Hematopoietic multipotent progenitor cell treated with erythropoietin and hydrocortisone succinate and interleukin-3 and kit ligand, for 17 days (in vitro differentiated cells): ENCODE data around the gene TCERG1L.
"Not testable (repeated sequence)": the region's sequence is repeated elsewhere in the genome, so short reads cannot be mapped to it uniquely, and the experiment has no call there.

Source experiments
- DNase-seq: peaks from one replicate; pipeline ENCODE4 v3.0.0-alpha.2; 2015; ENCODE audit warnings: low spot score

TCERG1L gene

DNA sequence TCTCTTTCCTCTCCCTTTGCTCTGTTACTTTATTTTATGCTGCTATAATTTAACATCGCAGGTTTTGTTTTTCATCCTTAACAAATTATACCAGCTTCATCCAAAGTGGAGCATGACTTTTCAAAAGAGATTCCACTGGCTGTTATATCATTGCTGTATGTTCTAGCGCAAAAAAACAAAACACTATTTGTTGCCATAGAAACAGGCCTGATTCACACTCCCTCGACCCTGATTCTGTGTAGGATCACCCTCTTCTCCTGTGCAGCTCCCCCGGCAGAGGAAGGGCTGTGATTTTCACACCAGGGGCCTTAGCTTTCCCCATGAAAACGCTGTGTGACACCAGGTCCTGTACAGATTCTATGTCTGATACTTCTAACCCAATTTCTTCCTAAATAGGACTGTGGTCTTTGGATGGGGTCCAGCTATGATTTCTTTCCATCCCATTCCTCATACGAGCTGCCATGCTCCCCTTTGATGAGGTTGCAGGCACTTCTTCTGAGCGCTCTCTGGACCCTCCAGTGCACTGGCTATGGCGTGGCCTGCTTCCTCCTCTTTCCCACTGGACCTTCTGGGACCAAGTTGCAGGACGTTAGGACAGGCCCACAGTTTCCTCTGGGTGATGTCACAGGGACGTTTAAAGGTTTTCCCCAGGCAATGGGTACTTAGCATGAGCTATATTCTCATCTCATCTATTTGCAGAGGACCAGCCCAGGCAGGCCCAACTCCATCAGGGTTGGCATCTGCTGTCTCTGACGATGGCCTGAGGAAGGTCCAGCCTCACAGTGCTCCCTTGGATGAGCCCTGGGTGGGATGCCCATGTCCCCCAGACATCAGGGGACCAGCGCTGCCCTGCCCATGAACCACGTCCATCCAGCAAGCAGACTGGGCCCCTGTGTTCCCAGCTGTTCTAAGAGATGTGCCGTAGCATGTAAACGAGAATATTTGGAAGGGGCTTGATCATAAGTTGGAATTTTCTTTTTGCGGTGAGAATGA is 210.8 kb downstream of the TCERG1L start:
- not testable (repeated sequence) for DNase-seq

DNA sequence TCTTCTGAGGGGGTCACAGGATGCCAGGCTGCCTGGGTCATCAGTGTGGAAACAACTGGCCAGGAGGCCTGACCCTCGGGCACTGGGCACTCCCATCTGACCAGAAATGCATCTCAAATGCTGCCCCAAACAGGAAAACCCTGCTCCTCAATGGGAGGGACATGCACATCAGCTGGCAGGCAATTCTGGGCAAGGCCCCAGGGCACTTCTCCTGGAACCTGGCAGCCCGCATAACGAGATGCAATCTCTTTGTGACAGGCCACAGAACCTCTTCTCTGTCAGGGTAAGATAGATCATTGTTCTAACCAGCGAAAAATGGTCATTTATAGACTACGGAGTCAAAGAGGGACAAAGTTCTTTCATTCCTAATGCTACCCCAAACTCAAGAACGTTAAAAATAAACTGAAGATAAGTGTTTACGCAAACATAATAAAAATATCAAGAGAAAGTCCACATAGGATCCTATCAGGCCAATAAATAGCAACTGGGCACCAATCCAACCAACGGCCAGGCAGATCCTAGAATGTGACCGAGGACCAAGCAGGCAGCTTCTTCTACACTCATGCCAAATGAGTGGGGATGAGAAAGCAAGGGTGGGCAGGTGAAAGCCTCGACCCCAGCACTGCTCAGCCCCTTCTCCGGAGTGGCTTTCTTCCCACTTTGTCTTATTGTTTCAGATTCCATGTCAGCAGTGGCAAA is 212.3 kb downstream of the TCERG1L start:
- no peak for DNase-seq

DNA sequence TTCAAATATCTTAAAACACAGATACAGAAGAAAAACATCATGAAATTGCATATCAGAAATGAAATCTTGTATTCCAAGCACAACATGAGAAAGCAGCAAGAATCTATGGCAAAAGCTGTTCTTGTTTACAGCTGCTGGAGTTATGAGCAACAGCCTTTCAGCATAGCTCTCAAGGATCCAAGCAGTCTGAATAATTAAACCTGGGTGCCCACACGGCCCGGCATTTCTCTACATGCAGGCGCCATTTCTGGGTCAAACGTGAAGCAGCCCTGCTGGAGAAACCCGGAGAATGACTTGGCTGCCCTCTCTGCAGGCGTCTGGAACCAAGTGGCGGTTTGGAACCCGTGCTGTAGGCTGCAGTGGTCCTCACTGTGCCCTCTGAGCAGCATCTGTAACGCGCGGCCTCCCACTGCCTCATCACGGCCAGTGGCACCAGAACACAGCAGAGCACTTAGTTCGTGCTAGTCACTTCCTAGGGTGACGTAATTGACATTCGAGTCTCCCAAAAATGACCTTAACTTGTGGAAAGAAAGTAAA is 213.0 kb downstream of the TCERG1L start:
- no peak for DNase-seq

DNA sequence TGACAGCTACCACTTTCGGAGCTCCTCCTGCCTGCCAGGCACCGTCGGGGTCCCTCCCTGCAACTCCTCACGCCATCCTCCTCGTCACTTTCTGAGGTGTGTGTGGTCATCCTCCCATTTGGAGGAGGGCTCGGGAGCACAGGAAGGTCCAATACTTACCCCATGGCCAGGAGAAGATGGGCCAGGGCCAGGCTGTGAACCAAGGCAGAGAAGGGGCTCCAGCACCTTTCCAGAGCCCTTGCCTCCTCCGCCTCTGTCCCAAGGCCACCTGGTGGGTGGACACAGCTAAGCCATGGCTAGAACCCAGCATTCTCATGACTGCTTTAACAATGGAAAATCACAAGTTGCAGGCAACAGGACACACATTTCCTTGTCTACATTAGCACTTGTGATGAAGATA is 215.5 kb downstream of the TCERG1L start:
- DNase-seq = no peak

DNA sequence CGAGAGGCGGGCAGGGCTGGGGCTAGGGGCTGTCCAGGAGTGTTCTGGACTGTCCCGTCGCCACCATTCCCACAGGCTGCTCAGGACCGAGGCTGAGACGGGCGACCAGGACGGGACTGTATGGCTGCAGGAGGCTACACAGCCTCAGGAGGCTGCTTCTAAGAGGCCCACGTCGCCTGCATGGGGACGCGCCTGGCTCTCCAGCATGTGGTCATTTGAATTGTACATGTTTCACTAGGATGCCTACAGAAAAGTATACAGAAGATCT is 216.3 kb downstream of the TCERG1L start:
- no peak for DNase-seq

DNA sequence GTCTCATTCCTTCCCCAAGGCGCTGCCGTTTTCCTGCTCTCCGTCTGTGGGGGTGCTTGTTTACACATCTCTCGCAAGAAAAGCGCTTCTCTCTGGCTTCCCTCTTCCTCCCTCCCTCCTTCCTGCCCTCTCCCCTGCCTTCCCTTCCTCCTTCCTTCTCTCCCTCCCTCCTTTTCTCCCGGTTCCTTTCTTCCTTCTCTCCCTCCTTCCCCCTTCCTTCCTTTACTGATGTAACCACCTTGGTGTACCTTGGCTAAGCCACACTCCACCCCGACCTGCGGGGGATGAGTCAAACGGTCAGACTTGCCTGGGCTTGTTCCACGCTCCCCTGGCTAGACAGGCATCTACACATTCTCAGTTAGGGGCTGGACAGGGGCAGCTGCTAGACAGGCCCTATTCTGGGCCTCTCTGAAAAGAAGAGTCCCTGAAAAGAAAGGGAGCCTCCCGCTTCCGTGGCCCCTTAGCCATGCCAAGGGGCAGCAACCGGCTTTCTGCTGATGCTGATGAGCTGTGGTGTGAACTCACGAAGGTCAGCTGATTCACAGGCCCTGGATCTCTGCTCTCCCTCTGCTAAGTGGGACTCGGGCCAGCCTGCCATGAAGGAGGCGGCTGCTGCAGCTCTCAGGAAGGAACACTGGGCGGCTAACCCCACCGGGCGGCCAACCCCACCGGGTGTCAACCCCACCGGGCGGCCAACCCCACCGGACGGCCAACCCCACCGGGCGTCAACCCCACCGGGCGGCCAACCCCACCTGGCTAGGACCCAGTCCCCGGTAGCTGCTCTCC is 216.8 kb downstream of the TCERG1L start:
- no peak for DNase-seq

DNA sequence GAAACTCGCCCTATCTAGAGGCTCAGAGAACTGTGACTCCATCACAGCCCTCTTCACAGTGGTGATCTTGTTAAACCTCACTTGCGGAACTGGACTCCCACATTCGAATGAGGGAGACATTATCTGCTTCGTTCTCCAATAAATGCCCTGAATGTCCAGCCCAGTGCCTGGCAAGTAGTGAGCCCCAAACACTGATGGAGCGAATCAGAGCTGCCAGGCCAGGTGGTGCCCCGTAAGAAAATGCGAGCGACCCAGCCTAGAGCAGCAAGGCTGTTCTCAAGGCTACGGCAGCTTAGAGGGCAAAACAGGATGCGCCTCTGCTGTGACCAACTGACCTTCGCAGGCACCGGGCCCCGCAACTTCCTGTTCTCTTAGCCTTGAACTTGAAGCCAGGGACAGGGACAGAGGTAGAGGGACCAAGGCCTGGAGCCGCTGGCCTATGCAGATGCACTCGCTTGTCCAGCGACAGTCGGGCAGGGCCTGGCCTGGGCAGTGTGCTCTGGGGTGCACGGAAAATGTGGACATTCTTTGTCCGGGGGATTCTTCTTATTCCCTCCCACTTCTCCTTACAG is 217.6 kb downstream of the TCERG1L start:
- no peak for DNase-seq

DNA sequence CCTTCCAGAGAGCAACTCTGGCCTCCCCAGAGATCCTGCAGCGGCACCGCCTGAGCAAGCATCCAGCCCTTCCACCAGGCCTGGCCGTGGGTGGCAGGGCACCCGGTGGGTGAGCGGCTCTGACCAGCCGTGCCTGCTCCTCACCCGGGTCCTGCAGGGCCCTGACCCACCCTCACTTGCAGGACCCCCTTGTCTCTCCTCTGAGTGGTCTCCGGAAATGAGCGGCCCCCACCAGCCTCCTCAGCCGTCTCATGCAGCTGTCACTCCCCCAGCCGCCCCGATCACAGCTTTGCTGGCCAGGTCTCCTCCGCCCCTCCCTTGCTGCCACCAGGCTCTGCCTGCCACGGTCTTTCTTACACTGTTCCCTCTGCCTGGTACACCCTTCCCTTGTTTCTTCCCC is 218.2 kb downstream of the TCERG1L start:
- DNase-seq = no peak

DNA sequence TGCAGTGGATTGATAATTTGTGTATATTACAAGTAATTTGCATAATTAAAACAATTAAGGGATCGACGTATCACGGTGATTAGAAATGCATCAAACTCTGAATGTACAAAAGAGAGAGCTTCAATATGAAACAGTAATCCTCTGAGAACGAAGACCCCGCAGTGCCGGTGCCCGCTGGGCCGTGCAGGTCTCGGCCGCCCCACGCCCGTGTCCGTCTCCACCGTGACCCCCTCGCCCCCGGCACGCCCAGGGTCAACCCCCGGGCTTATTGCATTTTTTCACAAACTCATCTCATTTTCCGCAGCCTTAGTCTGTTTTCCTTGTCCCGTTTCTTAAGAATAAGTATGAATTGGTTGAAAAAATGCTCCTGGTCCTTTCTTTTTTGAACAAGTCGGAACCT is 218.6 kb downstream of the TCERG1L start:
- DNase-seq = no peak

DNA sequence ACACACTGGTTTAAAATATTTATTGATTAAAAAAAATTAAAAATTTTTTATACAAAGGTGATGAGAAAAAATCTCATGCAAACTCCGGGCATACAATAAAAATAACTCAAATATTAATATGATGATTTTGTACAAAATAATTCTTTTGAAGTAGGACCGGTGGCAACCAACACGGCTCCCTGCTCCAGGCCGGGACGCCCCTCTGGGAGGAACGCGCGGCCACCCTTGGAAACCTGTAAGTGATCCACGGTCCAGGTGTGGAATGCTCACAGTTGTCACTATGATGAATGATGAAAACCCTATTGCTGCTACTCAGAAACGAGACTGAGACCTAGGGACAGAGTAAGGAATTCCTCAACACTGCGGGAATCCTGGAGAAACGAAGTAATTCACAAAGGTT is 219.1 kb downstream of the TCERG1L start:
- DNase-seq = no peak

DNA sequence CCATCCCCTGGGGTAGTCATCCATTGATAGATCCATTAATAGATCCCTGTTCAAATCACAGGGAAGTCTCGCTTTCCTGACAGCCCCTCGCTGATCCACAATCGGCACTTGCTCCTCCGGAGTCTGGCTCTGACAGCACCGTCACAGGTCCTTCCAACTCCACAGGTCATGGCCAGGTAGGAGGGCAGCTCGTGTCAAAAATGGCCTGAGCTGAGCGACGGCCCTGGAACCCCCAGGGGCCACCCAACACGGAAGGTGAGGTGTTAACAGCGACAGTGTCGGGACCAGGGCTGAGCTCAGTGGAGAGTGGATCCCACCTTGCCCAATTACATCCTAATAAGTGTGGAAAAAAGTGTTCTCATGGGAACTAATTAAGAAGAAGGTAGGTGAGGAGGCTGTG is 219.8 kb downstream of the TCERG1L start:
- DNase-seq = no peak

DNA sequence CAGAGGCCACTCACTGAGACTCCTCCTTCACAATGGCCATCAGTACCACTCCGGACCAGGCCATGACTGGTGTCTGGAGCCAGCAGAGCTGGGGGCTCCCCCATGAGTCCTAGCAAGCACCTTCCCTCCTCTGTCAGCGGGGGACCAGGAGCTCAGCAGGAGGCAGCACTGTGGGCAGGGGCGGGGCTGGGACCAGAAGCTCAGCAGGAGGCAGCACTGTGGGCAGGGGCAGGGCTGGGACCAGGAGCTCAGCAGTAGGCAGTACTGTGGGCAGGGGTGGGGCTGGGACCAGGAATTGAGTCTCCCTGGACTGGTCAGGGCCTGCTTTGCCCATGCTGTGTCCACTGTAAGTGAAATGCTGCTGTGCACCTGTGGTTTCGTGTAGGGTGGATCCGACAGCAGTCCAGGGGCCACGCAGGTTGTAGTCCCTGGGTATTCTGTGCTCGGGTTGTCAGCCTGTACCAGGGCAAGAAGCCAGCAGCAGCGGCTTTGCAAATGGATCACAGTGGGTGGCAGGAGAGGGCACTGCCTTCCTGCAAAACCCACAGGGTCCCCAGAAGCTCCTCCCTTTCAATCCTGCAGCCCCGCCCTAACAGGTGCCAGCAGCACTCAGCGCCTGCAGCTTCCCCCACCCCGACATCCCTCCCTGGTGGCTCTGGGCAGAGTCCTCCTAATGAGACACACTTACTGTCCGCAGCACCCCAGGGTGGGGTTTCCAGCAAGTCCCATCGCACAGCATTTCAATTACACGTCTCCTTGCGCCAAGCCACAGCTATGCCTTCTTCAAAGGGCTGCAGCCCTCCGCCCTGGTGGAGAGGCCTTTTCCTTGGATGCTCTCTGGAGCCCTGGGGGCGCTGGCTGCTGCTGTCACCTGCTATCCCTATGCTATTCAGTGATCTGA is 220.5 kb downstream of the TCERG1L start:
- DNase-seq = no peak

DNA sequence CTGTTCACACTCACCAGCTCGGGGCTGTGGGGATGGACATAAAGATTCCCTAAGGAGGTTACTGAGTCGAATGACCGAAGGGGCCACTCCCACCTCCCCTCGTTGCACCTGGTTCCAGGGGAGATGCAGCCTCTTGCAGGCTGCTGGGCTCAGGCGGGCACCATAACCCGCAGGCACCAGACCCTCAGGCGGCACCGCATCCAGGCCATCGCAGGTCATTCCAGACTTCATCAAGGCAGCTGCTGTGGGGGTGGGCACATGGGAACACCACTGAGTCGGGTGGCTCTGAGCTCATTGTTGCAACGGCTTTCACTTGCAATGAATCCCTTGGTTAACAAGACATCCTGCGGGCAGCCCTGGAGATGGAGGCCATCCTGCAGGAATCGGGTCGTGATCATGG is 221.7 kb downstream of the TCERG1L start:
- no peak for DNase-seq

DNA sequence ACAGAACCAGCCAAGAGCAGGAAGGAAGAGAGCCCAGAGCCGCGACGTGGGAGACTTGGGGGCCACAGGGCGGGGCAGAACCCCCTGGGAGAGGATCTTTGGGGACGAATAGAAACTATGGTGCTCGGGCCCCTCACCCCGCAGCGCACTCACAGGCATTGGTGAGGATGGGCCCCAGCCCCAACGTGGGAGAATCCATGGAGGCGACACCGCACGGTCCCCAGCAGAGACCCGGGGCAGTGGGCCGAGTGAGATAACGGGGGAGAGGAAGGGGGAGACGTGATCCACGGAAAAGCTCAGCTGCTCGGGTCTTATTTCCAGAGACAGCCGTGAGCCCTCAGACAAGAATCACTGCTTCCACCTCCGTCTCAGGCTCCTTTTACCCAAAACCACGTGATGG is 222.4 kb downstream of the TCERG1L start:
- no peak for DNase-seq

DNA sequence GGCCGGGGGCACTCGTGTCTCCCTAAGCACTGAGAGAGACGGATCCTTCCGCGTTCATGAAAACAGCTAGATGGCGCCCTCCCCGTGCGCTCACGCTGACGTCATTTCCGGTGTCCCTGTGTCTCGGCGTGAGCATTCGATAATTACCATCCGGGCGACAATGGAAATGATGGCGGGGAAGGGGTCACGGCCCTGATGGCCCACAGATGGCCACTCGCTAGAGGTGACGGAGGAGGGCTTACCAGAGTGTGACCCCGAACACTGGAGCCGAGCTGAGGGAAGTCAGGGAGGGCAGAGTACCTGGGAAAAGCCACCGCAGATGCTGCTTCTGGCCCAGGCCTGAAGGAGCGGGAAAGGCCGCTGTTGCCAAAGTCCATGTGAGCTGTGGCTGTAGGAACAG is 222.9 kb downstream of the TCERG1L start:
- no peak for DNase-seq

DNA sequence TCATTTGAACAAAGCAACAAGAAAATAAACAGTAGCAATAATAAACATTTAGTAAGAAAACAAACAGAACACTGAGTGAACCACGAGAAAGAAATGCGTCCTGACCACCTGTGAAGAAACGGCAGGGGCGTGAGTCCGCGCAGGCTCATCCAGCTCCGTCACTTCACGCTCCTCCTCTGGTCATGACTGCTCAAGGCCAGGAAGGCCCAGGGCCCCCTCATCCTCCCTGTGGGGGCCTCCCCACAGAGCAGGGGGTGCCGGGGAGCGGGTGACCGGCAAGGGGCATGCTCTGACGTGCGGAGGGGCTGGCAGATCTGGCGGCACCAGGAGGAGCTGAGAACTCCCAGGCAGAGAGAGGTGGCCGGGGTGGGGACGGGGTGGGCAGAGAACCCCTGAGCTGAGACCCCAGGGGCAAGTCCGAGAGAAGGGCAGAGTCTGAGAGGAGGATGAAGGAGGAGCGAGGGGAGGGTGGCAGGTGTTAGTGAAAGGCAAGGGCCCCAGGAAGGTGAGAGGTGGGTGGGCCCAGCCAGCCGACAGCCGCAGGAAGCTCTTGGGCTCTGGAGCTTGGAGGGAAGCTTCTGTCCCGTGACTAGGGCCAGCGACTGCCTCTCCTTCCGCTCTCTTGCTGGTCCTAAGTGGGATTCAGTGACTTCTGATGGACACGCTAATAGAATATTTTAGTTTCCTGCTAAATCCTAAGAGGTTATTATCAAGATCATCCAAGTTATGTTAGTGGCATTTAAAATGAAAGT is 223.9 kb downstream of the TCERG1L start:
- no peak for DNase-seq

DNA sequence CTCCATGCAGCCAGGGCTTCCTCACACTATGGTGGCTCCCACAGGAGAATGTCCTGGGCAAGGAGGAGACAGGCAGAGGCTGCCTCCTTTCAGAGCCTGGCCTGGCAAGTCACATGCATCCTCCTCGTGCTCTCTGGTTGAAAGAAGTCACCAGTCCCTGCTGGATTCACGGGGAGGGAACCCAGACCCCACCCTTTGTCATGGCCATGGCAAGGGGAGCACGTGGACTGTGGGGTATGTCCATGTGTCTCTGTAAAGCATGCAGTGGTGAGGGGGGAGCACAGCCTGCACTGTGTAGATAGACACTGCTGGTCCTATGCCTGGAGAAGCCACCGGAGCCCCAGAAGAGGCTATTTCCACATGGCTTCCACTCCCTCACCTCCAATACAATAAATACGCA is 225.0 kb downstream of the TCERG1L start:
- DNase-seq = no peak

DNA sequence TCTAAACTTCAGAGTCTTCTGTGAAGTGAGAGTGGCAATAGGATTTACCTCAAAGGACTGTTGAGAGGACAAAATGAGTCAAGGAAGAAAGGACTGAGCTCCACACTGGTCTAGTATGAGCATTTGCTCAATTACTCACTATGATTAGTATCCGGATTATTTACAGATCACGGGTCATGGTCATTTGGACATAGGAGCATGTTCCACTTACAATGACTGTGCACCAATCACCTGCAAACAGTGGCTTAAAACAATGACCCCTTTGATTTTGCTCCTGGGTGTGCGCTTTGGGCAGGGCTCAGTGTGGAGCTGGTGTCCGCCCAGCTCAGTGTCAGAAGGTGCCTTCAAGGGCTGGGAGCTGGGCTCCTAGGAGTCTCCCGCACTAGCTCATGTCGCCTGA is 225.4 kb downstream of the TCERG1L start:
- DNase-seq = no peak

DNA sequence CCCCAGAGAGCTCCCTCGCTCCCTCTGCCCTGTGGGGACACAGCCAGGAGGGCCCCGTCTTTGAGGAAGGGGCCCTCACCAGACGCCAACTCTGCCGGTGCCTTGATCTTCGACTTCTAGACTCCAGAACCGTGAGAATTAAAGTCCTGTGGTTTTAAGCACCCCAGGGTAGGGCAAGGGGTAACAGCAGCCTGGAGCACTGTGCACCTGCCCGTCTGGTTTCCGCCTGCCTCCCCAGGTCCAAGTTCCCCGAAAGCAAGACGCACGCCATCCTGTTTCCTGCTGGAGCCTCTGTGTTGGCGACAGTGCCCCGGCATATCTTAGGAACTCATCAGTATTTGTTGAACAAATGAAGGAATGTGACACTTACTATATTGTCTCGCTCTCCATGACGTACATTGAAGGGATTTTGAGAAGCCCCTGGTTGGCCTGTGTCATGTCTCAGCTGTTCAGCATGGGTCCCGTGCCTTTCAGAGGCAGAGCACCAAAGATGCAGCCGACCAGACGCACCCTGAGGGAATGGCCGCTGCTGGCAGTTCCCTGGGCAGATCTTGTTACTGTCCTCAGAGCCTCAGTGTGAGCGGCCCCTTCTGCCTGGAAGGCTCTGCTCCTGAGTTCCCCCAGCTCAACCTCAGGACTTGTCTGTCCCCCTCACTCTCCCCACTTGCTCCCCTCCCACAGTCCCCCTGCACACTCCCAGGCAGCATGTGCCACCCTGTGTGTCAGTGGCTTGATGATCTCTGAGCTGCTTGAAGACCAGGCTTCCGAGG is 226.2 kb downstream of the TCERG1L start:
- DNase-seq = no peak

DNA sequence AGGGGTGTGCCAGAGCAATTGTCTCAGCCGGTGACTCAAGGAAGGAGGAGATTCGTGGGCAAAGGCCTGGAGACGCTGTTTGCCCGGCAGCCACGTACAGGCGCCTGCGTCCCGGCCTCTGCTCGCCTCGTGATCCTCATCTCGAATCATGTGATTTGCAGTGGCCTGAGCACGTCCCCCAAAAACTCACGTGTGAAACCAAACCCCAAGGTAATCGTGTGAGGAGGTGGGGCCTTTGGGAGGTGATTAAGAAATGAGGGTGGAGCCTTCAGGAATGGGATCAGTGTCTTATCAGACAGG is 226.8 kb downstream of the TCERG1L start:
- DNase-seq = no peak
